Germinal center (tissue), 1 donor: ENCODE data around the gene CRACDL.
"Not testable (repeated sequence)": the region's sequence is repeated elsewhere in the genome, so short reads cannot be mapped to it uniquely, and the experiment has no call there.

Experiments used
- DNase-seq: peaks from one replicate; pipeline ENCODE4 v3.0.0; 2012; ENCODE audit warnings: mixed read lengths, low spot score

CRACDL gene

GRCh38 chr2:98882368-98882767 lies 53.7 kb downstream of the CRACDL start:
- no peak for DNase-seq

- no peak for DNase-seq
Observed at GRCh38 chr2:98881153-98881650, 54.8 kb downstream of the CRACDL start.

GRCh38 chr2:98880266-98881152 lies 55.5 kb downstream of the CRACDL start:
- no peak for DNase-seq

GRCh38 chr2:98877658-98878057 lies 58.4 kb downstream of the CRACDL start:
- not testable (repeated sequence) for DNase-seq

GRCh38 chr2:98876741-98877140 lies 59.3 kb downstream of the CRACDL start:
- no peak for DNase-seq

GRCh38 chr2:98875746-98876145 lies 60.3 kb downstream of the CRACDL start:
- DNase-seq: no peak

GRCh38 chr2:98875081-98875728 lies 60.8 kb downstream of the CRACDL start:
- DNase-seq: no peak

GRCh38 chr2:98874186-98874689 lies 61.8 kb downstream of the CRACDL start:
- no peak for DNase-seq

GRCh38 chr2:98872526-98872925 lies 63.5 kb downstream of the CRACDL start:
- DNase-seq: no peak

- no peak for DNase-seq
Observed at GRCh38 chr2:98871506-98871905, 64.5 kb downstream of the CRACDL start.

- DNase-seq: no peak
Observed at GRCh38 chr2:98870516-98871158, 65.4 kb downstream of the CRACDL start.

GRCh38 chr2:98869870-98870269 lies 66.2 kb downstream of the CRACDL start:
- DNase-seq: no peak

GRCh38 chr2:98869272-98869641 lies 66.8 kb downstream of the CRACDL start:
- DNase-seq: no peak

GRCh38 chr2:98868548-98869271 lies 67.3 kb downstream of the CRACDL start:
- no peak for DNase-seq

GRCh38 chr2:98867539-98868309 lies 68.3 kb downstream of the CRACDL start:
- no peak for DNase-seq

GRCh38 chr2:98866033-98866432 lies 70.0 kb downstream of the CRACDL start:
- DNase-seq: no peak

- DNase-seq: no peak
Observed at GRCh38 chr2:98861601-98862000, 74.4 kb downstream of the CRACDL start.

- DNase-seq: no peak
Observed at GRCh38 chr2:98859323-98859722, 76.7 kb downstream of the CRACDL start.

- DNase-seq: no peak
Observed at GRCh38 chr2:98857001-98857400, 79.0 kb downstream of the CRACDL start.

GRCh38 chr2:98854682-98855081 lies 81.3 kb downstream of the CRACDL start:
- DNase-seq: no peak

GRCh38 chr2:98852932-98853331 lies 83.1 kb downstream of the CRACDL start:
- no peak for DNase-seq
